Cardiac septum (tissue), 1 donor: Measurements from ENCODE around the gene MCF2. TPM values are rescaled to one million over a fixed set of nuclear protein-coding genes. Genes with fewer than 3 reads are reported as not detected.
"Not testable (repeated sequence)": the region's sequence is repeated elsewhere in the genome, so short reads cannot be mapped to it uniquely, and the experiment has no call there.

Experiments used
- DNase-seq: peaks from one replicate; pipeline ENCODE4 v3.0.0-alpha.2; 2020; ENCODE audit warnings: low spot score
- intact Hi-C: fragments of 100-400 bp; cut with DNase I; formaldehyde crosslinking; loops from one replicate; pipeline ENCODE4 v1.14.0; 2022
- long read RNA-seq: library from polyadenylated mRNA; unstranded; transcript quantifications from one replicate; pipeline ENCODE4 v2.0.0, GENCODE V29; 2021
- total RNA-seq: library from RNA; stranded (reverse); fragmentation: NEBNext Ultra II Directional; extraction: Animal tissue kit (Norgen Biotek cat#: 25700); gene quantifications from one replicate; pipeline ENCODE4 v1.2.1, GENCODE V29; 2021
- donor health status: DM: no; HTN: no; CAD: no.

Gene MCF2, protein sequence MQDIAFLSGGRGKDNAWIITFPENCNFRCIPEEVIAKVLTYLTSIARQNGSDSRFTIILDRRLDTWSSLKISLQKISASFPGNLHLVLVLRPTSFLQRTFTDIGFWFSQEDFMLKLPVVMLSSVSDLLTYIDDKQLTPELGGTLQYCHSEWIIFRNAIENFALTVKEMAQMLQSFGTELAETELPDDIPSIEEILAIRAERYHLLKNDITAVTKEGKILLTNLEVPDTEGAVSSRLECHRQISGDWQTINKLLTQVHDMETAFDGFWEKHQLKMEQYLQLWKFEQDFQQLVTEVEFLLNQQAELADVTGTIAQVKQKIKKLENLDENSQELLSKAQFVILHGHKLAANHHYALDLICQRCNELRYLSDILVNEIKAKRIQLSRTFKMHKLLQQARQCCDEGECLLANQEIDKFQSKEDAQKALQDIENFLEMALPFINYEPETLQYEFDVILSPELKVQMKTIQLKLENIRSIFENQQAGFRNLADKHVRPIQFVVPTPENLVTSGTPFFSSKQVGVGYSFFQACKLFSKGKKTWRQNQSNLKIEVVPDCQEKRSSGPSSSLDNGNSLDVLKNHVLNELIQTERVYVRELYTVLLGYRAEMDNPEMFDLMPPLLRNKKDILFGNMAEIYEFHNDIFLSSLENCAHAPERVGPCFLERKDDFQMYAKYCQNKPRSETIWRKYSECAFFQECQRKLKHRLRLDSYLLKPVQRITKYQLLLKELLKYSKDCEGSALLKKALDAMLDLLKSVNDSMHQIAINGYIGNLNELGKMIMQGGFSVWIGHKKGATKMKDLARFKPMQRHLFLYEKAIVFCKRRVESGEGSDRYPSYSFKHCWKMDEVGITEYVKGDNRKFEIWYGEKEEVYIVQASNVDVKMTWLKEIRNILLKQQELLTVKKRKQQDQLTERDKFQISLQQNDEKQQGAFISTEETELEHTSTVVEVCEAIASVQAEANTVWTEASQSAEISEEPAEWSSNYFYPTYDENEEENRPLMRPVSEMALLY
- total RNA-seq: 0.65 TPM
- long read RNA-seq: 0 reads

DNA sequence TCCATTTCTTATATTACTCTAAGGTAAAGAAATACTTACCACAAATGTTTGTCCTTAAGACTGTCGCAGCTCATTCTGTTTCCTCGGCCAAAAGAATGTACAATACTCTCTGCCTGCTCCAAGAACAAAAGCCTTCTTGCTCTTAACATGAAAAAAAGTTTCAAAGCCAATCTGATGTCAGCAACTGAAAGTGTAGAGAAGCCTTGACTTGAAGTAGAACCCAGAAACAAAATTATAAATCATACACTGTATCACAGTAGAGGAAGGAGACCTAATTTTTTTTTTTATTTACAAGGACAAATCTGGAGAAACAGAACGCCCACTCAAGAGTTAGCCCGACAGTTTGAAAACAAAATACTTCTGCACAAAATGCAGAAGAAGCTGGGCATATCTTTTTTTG, at the start of gene MCF2:
Gene MCF2, minus strand, starts transcription at position 101 of the 400 bp plus-strand sequence. CDS start 56,423 bp downstream, outside the sequence.
- no peak for DNase-seq
- intact Hi-C loops: no loop called here

GRCh38 chrX:139751053-139751452, 43.1 kb upstream of the MCF2 start:
- intact Hi-C loops: no loop called here
- no peak for DNase-seq

DNA sequence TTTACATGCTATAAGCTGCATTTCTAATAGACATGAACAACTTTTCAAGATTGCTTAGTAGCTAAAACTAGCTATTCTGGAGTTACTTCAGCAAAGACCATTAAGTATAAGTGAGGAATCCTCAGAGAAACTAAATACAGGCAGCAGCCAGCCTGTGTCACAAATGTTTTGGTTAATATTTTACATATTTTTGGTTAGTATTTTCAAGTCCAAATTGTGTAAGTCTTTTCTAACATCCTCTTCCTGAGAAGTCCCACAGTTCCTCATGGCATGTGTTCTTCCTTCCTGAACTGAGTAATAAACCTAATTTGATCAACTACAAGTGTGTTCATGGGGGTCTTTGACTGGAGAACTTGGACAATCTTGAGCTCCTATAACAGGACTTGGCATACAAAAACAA, 42.4 kb upstream of the MCF2 start:
- no peak for DNase-seq
- intact Hi-C loops: no loop called here

DNA sequence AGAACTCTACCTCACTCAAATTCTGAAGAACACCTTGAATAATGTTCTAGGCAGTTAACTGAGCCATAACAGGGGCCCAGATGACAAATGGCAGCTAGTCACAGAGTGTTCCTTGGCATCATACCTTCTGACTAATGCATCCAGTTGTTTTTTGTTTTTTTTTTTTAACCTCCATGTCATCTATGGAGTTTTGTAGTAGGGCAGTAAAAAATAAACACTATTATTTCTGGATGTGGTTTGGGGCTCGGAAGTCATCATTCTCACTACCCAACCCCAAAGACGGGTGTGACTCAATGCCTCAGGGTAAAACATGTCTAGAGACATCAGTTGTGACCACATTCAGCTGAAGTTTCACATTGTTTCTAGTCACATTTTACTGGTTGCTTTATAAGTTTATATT, 31.2 kb upstream of the MCF2 start:
- DNase-seq: no peak
- intact Hi-C loops: no loop called here

DNA sequence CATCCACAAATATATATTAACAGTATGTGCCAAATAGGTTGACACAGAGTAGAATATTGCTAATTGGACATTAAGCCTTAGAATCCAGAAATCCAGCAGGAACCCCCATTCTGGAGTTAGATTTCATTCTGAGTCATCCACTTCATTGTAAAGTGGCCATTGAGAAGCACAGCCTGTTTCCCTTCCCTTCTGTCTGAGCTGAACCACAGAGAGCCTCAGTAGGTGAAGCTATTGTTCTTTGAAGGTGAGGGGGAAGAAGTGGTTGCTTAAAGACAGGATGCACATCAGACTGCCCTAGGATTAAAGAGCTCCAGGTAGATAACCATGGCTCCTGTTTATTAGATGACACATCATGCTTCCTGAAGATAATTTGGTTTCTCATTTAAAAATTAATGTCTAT, 30.6 kb upstream of the MCF2 start:
- intact Hi-C loops: no loop called here
- no peak for DNase-seq

GRCh38 chrX:139736151-139736550, 28.2 kb upstream of the MCF2 start:
- DNase-seq: no peak
- intact Hi-C loops: no loop called here

DNA sequence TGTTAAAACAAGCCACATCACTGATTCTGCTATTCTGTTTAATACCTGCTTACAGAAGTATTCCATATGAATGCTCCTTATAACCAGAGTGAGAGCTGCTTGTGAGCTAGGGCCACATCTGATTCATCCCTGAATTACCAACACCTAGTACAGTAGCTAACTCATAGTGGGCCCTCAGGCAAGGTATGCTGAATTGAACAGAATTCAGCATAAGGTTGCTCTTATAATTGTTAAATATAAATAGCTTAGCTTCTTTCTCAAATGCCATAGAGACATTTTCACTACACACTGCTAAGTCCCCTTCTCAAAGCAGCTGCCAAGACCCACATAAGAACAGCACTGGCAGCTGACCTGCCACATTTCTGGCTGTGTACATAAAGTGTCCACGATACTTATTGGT, 27.0 kb upstream of the MCF2 start:
- intact Hi-C loops: no loop called here
- no peak for DNase-seq

GRCh38 chrX:139725720-139726119, 17.8 kb upstream of the MCF2 start:
- intact Hi-C loops: no loop called here

GRCh38 chrX:139724626-139725025, 16.7 kb upstream of the MCF2 start:
- intact Hi-C loops: no loop called here
- no peak for DNase-seq

More at GRCh38 chrX:139725720-139726119, 17.8 kb upstream of the MCF2 start:
- no peak for DNase-seq

- intact Hi-C loops: no loop called here
- DNase-seq: no peak
Measured at GRCh38 chrX:139720979-139721378, 13.0 kb upstream of the MCF2 start.

DNA sequence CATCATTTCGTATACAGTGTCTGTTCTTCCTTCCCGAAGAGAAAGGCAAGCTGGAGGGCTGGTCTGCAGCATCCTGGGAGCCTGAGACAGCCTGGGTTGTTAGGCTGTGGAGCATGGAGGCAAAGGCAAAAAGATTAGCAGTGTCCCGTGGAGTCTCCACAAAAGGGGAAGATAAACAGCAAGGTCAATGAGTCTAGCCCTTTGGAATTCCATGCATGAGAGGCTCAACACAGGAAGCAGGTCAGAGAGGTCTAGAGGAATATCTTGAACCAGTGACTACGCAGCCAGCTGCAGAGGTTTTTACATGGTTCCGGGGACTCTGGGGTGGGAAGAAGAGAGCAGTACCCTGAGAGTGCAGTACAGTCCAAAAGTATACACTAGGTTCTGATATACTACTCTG, 12.2 kb upstream of the MCF2 start:
- no peak for DNase-seq
- intact Hi-C loops: no loop called here

GRCh38 chrX:139702658-139703057, 5.3 kb downstream of the MCF2 start:
- intact Hi-C loops: no loop called here
- DNase-seq: no peak

GRCh38 chrX:139692908-139693307, 15.1 kb downstream of the MCF2 start:
- intact Hi-C loops: no loop called here
- DNase-seq: no peak

DNA sequence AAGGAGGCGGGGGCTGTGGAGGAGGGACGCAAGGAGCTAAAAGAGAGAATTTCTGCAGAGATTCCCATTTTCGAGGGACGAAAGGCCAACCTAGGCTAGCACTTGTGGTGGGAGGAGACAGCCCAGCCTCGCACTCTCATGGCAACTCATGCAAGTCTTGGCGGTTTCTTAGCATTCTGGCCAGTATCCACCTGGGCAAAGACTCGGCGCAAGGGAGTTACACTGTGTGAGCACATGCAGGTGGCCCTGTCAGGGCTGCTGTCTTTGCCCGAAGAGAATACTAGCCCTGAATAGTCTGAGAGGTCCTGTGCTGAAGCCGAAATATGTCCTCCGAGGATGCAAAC, 15.5 kb downstream of the MCF2 start:
- intact Hi-C loops: no loop called here
- no peak for DNase-seq

- intact Hi-C loops: no loop called here
- DNase-seq: no peak
Measured at GRCh38 chrX:139691843-139692505, 16.0 kb downstream of the MCF2 start.

- DNase-seq: no peak
- intact Hi-C loops: no loop called here
Measured at GRCh38 chrX:139691493-139691842, 16.5 kb downstream of the MCF2 start.

DNA sequence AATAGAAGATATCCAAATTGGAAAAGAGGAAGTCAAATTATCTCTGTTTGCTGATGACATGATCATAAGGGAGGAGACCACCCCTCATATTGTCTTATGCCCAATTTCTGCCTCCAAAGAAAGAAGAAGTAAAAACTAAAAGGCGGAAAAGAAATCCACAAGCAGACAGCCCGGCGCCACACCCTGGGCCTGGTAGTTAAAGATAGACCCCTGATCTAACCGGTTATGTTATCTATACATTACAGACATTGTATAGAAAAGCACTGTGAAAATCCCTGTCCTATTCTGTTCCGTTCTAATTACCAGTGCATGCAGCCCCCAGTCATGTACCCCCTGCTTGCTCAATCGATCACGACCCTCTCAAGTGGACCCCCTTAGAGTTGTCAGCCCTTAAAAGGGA, 22.8 kb downstream of the MCF2 start:
- intact Hi-C loops, DNase-seq: not testable (repeated sequence)

- no peak for DNase-seq
- intact Hi-C loops: no loop called here
Measured at GRCh38 chrX:139680356-139680755, 27.6 kb downstream of the MCF2 start.

DNA sequence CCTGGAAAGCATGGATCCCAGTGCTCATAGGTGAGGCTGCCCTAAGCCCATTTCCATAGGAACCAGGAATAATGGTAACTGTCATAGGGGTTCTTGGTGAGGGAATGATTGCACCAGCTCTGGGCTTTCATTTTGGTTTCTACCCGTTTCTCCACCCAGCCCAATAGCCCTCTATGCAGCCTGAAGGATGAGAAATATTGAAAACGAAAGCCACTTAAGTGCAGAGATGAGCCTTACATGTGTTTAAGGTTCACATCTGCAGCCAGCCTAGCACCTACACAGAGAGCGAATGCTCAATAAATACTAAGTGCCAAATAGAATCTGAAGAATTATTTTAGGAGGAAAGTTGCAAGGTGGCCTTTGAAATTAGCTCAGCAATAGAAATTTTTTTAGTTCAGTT, 60.4 kb downstream of the MCF2 start:
- intact Hi-C loops: no loop called here
- no peak for DNase-seq

- DNase-seq: no peak
- intact Hi-C loops: no loop called here
Measured at GRCh38 chrX:139642241-139642927, 65.6 kb downstream of the MCF2 start.
